AG10803 (cell line): ENCODE data around the gene NLGN3.

Source experiments
- DNase-seq: peaks from one replicate; pipeline ENCODE4 v3.0.0; 2010; ENCODE audit warnings: low read depth
- H3K4me3 ChIP-seq: 2 replicates; pipeline ENCODE4 v1.5.1; 2011; ENCODE audit warnings: mild to moderate bottlenecking, low read length, control low read depth
- CTCF ChIP-seq: conservative IDR thresholded peaks from 2 replicates; pipeline ENCODE4 v1.5.1; 2011; ENCODE audit warnings: mild to moderate bottlenecking, low read length, control low read depth, inconsistent platforms

The NLGN3 gene

GRCh38 chrX:71144651-71145050, at the start of gene NLGN3:
Gene NLGN3, plus strand, starts transcription at chrX:71144841. Its CDS starts 2,909 bp downstream, at chrX:71147750.
- H3K4me3 ChIP-seq = no peak within 1 kb of the TSS; the same call in 1 of the 2 replicates

GRCh38 chrX:71095033-71095432, 49.6 kb upstream of the NLGN3 start:
- TF ChIP-seq CTCF = no peak
- DNase-seq = no peak
- H3K4me3 ChIP-seq = peak overlapping the region; percentile 73

More at GRCh38 chrX:71144651-71145050, at the start of gene NLGN3:
- TF ChIP-seq CTCF = no peak
- DNase-seq = no peak

GRCh38 chrX:71095555-71095980, 49.1 kb upstream of the NLGN3 start, which contains the start of gene FOXO4:
Gene FOXO4, plus strand, starts transcription at chrX:71095851. Its CDS starts 678 bp downstream, at chrX:71096529.
- peak; percentile 75 for DNase-seq
- peak within 1 kb of the TSS; percentile 73 for H3K4me3 ChIP-seq
- no peak for TF ChIP-seq CTCF

GRCh38 chrX:71095981-71096759, 48.5 kb upstream of the NLGN3 start:
- DNase-seq = no peak
- TF ChIP-seq CTCF = no peak
- H3K4me3 ChIP-seq = peak overlapping the region; percentile 73

- no peak for DNase-seq
- no peak for TF ChIP-seq CTCF
These were observed 47.9 kb upstream of the NLGN3 start for GRCh38 chrX:71096760-71097032.

GRCh38 chrX:71098302-71098701, 46.3 kb upstream of the NLGN3 start:
- no peak overlapping the region for H3K4me3 ChIP-seq
- peak; percentile 46 for TF ChIP-seq CTCF
- peak; percentile 35 for DNase-seq

More at GRCh38 chrX:71096760-71097032, 47.9 kb upstream of the NLGN3 start:
- H3K4me3 ChIP-seq = peak overlapping the region; percentile 73

- no peak for DNase-seq
- no peak for TF ChIP-seq CTCF
- no peak overlapping the region for H3K4me3 ChIP-seq
These were observed 45.6 kb upstream of the NLGN3 start for GRCh38 chrX:71098951-71099506.
